GM21526 (cell line): Measurements from ENCODE around the gene SFXN5.
"Not testable (repeated sequence)": the region's sequence is repeated elsewhere in the genome, so short reads cannot be mapped to it uniquely, and the experiment has no call there.

Source experiments
- ATAC-seq: cut with Tn5 transposase; IDR thresholded peaks from one replicate; pipeline ENCODE4 v1.9.1; 2021; ENCODE audit warnings: moderate library complexity; ENCODE audit not compliant: unreplicated experiment, low FRiP score

SFXN5 gene

DNA sequence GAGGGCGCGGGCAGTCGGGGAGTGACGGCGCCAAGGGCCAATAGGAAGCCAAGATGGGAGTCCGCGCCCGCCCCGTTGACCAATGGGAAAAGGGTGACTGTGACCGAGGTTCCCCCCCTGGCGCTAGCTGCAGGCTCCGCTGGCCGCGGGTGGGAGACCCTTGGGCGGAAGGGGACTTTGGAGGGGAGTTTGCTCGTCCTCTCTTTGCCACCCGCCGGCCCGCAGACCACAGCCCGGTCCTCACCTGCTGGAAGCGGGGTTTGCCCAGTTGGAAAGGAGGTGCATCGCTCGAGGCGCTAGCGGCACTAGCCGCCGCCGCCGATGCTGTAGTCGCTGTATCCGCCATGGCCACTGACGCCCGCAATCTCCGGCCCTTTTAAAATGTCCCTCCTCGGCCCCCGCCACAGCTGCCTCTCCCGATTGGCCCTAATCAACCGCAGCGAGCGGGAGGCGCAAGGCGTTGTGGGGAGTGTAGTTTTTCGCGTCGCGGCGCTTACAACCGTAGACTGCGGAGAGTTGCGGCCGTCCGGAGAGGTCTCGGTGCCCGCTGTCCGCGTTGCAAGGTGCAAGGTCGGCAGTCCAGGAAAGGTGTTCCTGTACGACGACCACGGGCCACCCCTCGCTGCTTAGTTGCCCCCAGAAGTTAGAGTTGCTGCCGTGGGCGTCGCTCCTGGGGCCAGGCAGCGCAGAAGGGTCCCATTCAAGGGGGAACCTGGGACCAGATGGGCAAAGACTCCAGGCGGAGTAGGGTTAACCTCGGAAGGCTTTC is at the start of gene SFXN5:
TSS of gene SFXN5 (minus strand) at position 353 of the 769 bp plus-strand sequence. CDS start at position 346, 7 bp downstream.
- ATAC-seq: peak; percentile 92

DNA sequence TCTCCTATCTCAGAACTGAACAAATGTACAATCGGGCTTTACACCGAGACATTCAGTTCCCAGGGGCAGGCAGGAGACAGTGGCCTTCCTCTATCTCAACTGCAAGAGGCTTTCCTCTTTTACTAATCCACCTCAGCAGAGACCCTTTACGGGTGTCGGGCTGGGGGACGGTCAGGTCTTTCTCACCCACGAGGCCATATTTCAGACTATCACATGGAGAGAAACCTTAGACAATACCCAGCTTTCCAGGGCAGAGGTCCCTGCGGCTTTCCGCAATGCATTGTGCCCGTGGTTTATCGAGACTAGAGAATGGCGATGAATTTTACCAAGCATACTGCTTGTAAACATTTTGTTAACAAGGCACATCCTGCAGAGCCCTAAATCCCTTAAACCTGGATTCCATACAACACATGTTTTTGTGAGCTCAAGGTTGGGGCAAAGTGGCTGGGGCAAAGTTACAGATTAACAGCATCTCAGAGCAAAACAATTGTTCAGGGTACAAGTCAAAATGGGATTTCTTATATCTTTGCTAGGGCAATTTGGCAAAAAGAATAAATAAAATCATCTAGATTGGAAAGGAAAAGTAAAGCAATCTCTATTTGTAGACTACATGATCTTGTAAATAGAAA is 48.2 kb upstream of the SFXN5 start:
- ATAC-seq: not testable (repeated sequence)

DNA sequence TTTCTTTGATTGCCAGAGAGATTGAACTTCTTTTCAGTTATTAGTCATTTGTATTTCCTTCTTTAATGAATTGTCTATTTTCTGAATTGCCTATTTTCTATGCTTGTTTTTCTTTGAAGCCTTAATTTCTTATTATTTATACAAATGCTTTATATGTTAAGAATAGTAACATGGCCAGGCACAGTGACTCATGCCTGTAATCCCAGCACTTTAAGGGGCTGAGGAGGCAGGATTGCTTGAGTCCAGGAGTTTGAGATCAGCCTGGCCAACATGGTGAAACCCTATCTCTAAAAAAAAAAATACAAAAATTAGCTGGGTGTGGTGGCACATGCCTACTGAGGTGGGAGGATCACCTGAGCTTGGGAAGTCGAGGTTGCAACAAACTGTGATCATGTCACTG is 45.9 kb upstream of the SFXN5 start:
- no peak for ATAC-seq

- ATAC-seq: no peak
These were observed 44.9 kb upstream of the SFXN5 start for GRCh38 chr2:73116182-73116960.

GRCh38 chr2:73114273-73114867 is 42.9 kb upstream of the SFXN5 start:
- ATAC-seq: no peak

DNA sequence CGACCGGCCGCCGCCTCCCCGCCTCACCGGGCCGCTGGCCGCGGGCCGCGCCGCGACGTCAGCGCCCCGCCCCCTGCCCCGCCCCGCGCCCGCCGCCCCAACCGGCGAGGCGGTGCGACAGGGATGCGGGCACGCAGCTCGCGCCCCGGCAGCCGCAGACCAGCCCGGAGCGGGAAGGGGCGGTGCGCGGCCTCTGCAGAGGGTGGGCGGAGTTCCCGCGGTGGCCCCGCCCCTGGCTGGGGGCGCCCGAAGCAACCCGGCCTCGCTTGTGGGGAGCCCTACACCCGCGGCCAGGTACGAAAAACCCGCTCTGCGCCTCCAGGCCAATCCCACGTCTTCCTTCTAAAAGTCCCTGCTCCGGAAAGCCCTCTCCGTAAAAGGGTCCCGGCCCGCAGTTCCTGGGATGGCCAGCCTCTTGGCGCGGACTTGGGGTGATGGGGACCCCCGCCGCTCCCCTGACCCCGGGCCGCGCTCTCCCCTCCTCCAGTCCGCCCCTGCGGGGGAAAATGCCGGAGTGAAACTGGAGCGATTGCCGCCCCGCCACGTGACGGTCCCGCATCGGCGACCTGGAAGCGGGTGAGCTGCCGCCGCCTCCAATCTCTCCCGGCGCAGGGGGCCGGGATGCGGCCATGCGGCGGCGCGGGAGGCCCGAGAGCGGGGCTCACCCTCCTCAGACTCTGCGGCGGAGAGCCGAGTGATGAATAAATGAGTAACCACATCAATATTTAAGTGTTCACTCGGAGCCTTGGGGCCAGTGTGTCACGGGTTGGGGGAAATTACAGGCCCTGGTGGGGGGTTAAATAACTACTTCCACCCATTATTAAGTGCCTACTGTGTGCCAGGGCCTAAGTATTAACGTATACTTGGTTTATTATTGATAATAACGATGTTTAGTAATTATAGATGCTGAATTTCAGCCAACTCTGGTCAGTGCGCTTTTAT is 41.7 kb upstream of the SFXN5 start, which contains the start of gene RAB11FIP5:
TSS of gene RAB11FIP5 (minus strand) at position 36 of the 942 bp plus-strand sequence. CDS start 171 bp downstream, outside the sequence.
- ATAC-seq: peak; percentile 77

DNA sequence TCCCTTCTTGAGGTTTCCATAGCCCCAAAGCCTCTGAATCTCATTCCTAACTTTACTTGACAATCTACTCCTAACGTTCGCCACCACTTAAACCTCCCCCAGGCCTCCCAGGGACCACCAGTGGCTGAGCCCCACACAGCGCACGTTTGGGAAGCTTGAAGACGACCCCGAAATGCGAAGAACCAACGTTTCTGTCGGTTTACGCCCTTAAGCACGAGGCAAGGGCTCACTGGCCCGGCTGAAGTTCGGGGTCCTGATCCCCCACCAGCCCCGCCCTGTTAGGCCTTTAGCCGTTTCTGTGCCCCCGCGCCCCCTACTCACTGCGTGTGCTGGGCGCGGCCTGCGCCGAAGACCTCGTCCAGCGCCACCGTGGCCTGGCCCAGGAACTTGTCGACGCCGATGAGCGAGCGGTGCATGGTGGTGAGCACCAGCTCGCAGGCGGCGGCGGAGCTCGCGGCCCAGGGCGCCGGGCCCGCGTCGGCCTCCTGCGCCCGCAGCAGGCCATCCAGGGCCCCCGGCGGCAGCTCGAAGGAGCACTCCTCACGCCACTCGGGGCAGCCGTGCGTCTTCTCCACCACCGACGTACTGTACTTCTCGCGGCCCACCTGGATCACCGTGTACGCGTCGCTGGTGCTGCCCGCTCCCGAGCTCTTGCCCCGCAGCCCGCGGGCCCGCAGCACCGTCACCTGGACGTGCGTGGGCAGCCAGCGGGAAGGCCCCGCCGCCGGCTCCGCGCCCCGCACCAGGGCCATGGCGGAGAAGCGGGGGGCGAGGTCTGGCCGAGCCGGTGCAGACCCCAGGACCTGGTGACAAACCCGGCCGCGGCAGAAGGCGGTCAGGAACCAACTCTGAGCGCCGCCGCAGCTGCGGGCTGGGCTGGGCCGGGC is 40.8 kb upstream of the SFXN5 start:
- ATAC-seq: peak; percentile 28

GRCh38 chr2:73111073-73112025 is 39.8 kb upstream of the SFXN5 start:
- ATAC-seq: no peak

DNA sequence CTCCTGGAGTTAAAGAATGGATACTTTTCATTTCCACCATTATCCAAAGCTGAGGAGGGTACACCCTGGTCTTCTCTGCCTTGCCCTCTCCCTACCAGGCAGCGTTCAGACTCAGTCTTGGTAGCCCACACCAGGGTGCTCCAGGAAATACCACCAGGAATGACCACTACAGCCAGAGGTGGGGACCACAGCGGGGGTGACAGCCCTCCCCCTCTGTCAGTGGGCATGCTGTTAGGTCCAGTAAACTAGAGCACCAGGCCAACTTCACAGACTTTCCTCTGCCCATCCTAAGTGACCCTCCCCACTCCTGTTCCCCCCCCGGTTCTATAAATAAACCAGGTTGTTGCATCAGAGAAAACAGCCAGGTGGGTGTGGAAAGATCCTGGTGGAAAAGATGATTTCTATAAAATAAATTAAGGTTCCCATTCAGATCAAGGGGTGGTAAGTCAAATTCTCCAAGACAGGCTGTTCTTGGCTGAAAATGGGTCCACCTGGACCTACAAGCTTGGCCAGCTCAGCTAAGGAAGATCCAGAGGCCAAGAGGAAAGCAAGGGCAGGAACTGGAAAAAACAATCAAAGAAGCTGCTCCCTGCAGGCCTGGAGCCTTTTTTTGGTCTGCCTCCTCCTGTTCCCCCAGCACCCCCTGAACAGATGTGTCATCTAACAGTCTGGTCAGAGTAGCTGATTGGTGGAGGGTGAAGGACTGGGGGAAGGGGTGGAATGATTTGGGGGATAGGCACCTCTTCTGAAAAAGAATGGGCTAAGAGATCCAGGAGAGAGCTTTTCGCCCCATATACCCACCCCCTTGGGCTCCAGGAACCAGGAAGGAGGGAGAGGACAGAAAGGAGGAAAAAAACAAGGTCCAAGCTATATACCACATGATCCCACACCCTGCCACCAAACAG is 38.9 kb upstream of the SFXN5 start:
- no peak for ATAC-seq

DNA sequence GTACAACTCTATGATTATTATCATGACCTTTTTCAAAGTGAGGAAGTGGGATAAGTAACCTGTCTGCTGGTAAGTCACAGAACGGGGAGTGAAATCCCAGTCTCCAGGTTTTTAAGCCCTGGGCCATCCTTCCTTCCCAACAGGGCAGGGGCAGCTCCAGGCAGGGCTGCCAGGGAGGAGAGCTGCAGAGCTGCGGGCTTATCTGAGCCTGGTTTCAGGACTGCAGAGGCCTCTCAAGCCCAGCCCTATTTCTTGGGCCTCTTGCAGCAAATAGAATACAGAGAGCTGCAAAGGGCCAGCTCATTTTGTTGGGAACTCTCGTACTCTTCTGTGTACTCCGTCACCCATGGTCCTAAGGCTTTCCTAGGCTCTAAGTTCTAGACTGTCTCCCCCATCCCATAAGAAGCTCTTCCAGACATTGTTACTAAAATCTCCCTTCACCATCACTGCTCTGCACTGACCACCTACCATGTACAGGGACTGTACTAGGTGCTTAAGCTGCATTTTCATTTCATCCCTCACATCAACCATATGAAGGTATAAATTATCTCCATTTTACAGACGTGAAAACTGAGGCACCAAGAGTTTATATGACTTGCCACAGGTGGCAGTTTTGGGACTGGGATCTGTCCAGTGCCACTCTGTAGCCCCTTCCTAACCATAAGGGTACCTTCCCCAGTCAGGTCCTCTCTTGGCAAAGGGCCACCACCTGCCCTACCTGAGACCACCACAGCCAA is 38.1 kb upstream of the SFXN5 start:
- ATAC-seq: no peak

DNA sequence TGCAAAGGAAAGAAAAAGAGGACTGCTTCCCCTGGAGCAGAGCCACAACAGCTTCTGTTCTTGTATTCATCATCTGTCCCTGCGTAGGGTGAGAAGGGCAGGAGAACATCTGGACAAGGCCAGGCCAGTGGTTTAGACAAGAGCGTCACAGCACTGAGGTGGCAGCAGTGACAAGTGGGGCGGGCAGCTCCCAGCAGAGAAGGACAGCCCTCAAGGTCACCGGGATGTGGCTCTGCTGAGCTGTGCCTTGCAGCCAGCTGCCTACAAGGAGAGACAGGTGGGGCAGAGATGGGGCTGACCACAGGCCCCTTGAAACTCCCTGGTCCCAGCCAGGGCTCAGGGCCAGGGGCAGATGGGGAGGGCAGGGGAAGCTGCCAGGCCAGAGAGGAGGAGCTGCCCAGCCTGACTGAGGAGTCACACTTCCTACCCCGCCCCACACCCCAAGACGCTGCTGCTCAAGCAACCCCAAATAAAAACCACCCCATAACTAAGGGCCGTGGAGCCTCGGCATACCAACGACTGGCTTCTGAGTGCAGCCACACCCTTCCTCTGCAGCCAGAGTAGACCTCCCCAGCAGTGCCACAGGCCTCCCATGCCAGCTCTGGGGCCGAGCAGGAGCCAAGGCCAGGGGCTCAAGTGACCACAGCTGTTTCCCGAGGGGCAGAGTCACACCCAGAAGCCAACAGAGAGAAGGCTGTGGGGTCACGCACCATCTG is 35.9 kb upstream of the SFXN5 start:
- no peak for ATAC-seq

DNA sequence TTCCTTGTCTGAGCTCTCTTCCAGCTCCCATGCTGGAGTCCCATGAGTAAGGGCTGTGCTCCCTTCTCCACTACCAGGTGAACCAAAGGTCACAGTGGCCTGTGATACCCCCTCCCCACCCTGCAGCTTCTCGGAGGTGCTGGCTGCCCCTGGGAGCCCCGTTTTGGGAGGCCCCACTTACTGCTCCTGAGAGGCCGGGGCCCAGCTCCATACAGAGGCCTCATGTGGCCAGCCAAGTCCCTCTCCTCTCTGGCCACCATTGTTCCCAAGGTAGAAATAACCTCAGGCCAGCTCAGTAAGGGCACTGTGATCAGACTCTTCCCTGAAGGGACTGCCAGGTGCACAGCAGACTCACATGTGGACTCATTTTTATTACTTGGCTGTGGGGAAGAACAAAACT is 35.3 kb upstream of the SFXN5 start:
- ATAC-seq: no peak

- ATAC-seq: no peak
These were observed 34.0 kb upstream of the SFXN5 start for GRCh38 chr2:73105511-73105971.

GRCh38 chr2:73104933-73105332 is 33.4 kb upstream of the SFXN5 start:
- ATAC-seq: no peak

DNA sequence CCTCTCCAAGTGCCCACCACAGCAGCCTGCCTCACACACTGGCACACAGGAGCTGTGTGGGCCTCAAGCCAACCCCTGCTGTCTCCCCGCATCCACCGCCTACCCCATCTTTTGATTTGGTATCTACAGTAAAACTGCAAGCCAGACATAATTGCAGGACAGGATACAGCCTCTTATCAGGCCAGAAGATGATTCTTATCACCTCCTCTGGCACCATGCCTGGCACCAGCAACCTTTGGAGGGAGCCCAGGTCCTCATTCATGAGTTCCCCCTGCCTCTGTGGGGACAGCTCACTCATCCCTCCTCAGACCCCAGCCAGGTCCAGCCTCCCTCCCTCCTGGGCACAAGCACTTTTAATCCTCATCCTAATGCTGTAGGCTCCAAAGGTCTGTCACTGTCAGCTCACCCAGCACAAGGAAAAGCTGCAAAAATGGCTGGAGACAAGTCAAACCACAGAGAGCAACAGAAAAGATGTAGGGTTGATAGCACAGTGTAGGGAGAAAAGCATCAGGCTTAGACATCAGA is 31.6 kb upstream of the SFXN5 start:
- ATAC-seq: no peak
